D721Med (cell line): ENCODE results near the gene FRMD5.
"Not testable (repeated sequence)": the region's sequence is repeated elsewhere in the genome, so short reads cannot be mapped to it uniquely, and the experiment has no call there.

Experiments used
- DNase-seq: peaks from one replicate; pipeline ENCODE4 v3.0.0; 2011; ENCODE audit warnings: low spot score; ENCODE audit not compliant: insufficient read length
- FAIRE-seq: peaks from 2 replicates; lab custom pipeline; 2011; peaks lifted over from hg19 to GRCh38; lab: Jason Lieb, UNC
- TF ChIP-seq, protein P1 (sequence below): IDR thresholded peaks from 2 replicates; pipeline ENCODE4 v1.5.1; 2012; ENCODE audit warnings: mild to moderate bottlenecking, control low read depth; ENCODE audit not compliant: insufficient read depth; ENCODE audit errors: missing control alignments

The FRMD5 gene

DNA sequence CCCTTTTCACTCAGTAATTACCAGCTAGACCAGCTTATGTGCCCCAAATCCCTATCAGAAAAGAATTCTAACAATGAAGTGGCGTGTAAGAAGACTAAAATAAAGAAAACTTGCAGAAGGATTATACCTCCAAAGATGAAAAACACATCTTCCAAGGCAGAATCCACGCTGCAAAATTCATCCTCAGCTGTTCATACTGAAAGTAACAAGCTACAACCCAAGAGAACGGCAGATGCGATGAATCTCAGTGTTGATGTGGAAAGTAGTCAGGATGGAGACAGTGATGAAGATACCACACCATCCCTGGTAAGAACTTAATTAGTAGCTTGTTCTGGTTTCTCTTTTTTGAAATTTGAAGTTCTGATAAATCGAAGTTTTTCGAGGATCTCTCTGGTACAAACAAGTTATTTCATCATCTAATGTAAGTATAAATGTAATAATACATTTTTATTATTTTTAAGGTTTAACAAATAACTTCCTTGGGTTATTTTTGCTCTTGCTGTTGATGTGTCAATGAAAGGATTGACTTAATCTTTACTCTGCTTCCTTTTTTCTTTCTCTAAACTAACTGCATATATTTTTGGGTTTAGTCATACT is 366.9 kb downstream of the FRMD5 start:
- TF ChIP-seq, protein P1, sequence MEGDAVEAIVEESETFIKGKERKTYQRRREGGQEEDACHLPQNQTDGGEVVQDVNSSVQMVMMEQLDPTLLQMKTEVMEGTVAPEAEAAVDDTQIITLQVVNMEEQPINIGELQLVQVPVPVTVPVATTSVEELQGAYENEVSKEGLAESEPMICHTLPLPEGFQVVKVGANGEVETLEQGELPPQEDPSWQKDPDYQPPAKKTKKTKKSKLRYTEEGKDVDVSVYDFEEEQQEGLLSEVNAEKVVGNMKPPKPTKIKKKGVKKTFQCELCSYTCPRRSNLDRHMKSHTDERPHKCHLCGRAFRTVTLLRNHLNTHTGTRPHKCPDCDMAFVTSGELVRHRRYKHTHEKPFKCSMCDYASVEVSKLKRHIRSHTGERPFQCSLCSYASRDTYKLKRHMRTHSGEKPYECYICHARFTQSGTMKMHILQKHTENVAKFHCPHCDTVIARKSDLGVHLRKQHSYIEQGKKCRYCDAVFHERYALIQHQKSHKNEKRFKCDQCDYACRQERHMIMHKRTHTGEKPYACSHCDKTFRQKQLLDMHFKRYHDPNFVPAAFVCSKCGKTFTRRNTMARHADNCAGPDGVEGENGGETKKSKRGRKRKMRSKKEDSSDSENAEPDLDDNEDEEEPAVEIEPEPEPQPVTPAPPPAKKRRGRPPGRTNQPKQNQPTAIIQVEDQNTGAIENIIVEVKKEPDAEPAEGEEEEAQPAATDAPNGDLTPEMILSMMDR = no peak
- DNase-seq = no peak
- no peak for FAIRE-seq

GRCh38 chr15:43826508-43827341 is 368.3 kb downstream of the FRMD5 start, which contains the start of gene WDR76:
Gene WDR76, plus strand, starts transcription at chr15:43827002. Its CDS starts 31 bp downstream, at chr15:43827033.
- FAIRE-seq (no peak), DNase-seq (peak; percentile 34)
- TF ChIP-seq, protein P1 = no peak

DNA sequence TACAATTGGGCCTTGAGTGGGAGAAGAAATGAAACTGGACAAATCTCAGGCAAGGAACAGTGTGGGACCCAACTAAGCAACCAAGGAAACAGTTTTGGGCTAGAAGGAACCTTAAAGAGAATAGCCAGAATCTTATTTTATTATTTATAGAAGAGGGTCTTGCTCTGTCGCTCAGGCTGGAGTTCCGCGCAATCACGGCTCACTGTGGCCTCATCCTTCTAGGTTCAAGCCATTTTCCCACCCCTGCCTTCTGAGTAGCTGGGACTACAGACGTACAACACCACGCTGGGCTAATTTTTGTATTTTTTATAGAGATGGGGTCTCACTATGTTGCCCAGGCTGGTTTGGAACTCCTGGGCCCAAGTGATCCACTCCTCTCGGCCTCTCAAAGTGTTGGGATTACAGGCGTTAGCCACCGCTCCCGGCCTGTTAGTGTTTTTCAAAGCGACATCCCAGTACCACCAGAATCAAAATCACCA is 369.0 kb downstream of the FRMD5 start:
- TF ChIP-seq, protein P1 = no peak
- FAIRE-seq = no peak
- no peak for DNase-seq

- not testable (repeated sequence) for DNase-seq, FAIRE-seq
Measured at GRCh38 chr15:43825305-43825704, 369.8 kb downstream of the FRMD5 start.

DNA sequence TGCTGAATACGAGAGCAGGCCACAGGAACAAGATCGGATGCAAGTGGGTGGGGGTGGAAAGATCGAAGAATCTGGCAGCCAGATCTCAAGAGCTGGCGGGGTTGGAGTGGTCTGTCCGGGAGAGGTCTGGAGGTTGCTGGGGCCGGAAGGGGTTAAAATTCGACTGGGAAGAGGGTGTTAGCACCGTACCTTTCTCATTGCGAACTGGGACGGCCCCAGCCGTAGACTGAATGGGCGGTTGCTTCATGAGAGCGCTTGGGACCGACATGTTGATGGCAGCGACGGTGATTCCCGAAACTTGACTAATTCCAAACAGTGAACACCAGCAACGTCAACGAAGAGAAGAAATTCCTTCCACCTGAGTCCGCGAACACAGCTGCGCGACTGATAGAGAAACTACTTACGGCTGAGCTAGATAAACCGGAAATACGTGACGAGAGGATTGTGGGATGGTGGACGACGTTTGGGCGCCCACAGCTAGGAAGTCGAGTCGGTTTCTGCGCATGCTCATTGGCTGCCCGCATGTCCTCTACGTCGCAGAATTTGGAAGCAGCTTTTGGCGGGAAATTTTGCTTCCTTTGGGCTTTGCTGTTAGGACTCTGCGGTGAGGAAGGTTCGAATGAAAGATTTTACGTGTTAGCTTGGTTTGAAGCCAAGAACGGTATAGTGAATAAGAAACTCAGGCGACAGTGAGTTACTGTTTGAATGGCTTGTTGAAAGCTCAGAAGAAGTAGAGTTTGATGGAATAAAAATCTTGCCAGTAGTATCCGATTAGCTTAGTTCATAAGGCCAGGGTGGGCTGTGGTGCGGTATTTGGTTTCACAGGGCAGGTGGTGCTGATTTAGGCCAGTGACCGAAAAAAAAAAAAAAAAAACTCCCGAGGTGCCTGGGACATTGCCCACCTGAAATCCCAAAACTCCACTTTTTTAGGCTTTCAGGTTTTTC is 370.5 kb downstream of the FRMD5 start, which contains the start of gene MFAP1:
Gene MFAP1, minus strand, starts transcription at position 389 of the 945 bp plus-strand sequence. Its CDS starts 121 bp downstream, at position 268.
- peak; percentile 73 for DNase-seq
- TF ChIP-seq, protein P1 = no peak
- peak; percentile 84 for FAIRE-seq

DNA sequence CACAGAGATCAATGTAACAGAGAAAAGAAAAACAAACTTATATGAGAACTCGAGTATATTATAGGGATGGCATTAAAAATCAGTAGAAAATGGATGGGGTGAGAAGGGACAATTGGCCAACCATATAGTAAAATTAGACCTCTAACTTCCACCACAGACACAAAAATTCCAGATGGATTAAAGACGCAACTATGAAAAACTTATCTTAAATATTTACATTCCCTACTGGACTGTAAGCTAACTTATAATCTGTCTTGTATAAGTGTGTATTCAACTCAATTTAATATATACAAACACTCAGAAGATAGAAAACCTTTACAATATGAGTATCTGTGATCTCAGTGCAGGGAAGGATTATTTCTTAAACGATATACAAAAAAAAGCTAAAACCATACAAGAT is 373.6 kb downstream of the FRMD5 start:
- no peak for DNase-seq
- FAIRE-seq = no peak
- TF ChIP-seq, protein P1 = no peak
